GM12874 (cell line): ENCODE data around the gene RUFY2.

Experiments
- TF ChIP-seq, protein P1 (sequence below): IDR thresholded peaks from 2 replicates; pipeline ENCODE4 v1.5.1; 2011; ENCODE audit warnings: low read depth, mild to moderate bottlenecking, control low read depth, low read length, moderate library complexity; ENCODE audit not compliant: insufficient read depth

The RUFY2 gene

DNA sequence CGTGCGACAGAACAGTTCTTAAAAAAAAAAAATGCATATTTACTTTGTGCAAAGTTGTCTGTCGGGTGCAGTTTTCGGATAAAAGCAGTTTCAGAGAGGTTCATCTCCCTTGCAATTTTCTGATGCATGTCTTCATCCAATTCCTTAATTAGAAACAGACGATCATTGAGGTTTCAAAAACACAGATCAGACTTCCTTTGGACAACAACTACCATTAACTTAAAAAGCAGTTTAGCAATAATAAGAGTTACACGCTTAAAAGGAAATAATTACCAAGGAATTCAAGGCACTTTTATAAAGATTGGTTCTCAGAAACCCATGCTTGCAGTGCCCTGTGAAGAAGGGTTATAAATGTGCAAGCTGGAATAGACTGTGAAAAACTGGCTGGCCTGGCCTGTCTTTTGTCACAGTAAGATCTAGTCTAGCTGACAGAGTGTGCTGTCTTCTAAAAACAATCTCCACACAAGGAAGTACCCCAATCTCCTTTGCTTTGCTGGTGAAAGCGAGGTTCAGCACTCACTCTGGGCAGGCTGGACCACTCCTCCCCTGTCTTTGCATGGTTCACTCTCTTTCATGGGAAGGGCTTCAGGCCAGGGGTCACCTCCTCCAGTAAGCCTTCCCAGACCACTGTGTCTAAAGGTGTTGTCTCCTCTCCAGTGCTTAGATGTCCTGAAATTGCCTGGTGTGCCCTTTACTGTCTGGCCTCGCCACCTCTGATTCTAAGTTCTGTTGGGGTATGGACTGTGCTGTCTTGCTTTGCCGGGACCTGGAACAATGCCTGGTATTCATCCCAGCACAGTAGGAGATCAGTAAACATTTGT, 110.0 kb downstream of the RUFY2 start:
- TF ChIP-seq, protein P1, sequence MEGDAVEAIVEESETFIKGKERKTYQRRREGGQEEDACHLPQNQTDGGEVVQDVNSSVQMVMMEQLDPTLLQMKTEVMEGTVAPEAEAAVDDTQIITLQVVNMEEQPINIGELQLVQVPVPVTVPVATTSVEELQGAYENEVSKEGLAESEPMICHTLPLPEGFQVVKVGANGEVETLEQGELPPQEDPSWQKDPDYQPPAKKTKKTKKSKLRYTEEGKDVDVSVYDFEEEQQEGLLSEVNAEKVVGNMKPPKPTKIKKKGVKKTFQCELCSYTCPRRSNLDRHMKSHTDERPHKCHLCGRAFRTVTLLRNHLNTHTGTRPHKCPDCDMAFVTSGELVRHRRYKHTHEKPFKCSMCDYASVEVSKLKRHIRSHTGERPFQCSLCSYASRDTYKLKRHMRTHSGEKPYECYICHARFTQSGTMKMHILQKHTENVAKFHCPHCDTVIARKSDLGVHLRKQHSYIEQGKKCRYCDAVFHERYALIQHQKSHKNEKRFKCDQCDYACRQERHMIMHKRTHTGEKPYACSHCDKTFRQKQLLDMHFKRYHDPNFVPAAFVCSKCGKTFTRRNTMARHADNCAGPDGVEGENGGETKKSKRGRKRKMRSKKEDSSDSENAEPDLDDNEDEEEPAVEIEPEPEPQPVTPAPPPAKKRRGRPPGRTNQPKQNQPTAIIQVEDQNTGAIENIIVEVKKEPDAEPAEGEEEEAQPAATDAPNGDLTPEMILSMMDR = no peak
